SK-N-SH (cell line): ENCODE data around the gene TTC7B. TPM values are rescaled to one million over a fixed set of nuclear protein-coding genes. Genes with fewer than 3 reads are reported as not detected.

Source experiments
- CTCF ChIA-PET: fragments of 300-600, 350-600 bp; formaldehyde crosslinking; extraction: SDS; loops from one replicate; lab custom pipeline; 2021; lab: Yijun Ruan, JAX
- POLR2A ChIA-PET: fragments of 350-600 bp; sonication (Branson Sonifier 250); formaldehyde crosslinking; extraction: SDS; loops from one replicate; lab custom pipeline; 2020; ENCODE audit warnings: antibody characterized with exemption, inconsistent platforms; lab: Yijun Ruan, JAX
- DNase-seq: peaks from one replicate; pipeline ENCODE4 v3.0.0; 2012
- H2AFZ ChIP-seq: fragments of 200-600 bp; sonication (generic); 2 replicates; pipeline ENCODE4 v1.8.1; 2016; ENCODE audit warnings: antibody characterized with exemption, mild to moderate bottlenecking, low read depth
- H3F3A ChIP-seq: fragments of 200-600 bp; sonication (generic); replicated peaks from 2 replicates; pipeline ENCODE3; 2016; ENCODE audit warnings: antibody characterized with exemption, mild to moderate bottlenecking; ENCODE audit not compliant: insufficient read depth
- H3K27ac ChIP-seq, 2 experiments: fragments of 200-500 bp in 1 of 2; fragments of 200-600 bp in 1 of 2; sonication (Bioruptor generic) in 1 of 2; sonication (generic), shearing (Covaris generic) in 1 of 2; 2 replicates each; pipeline versions ENCODE4 v1.5.1 to v1.6.1; 2014 to 2016; ENCODE audit warnings: low read depth in 2 of 2, inconsistent platforms in 1 of 2, low read length in 1 of 2, mild to moderate bottlenecking in 1 of 2, mixed read lengths in 1 of 2
- H3K27me3 ChIP-seq: fragments of 200-600 bp; sonication (generic), shearing (Covaris generic); 2 replicates; pipeline ENCODE4 v1.6.1; 2016; ENCODE audit warnings: mixed run types; ENCODE audit not compliant: insufficient read depth
- H3K36me3 ChIP-seq, 2 experiments: fragments of 200-500 bp in 1 of 2; fragments of 200-600 bp in 1 of 2; sonication (Bioruptor generic) in 1 of 2; sonication (generic) in 1 of 2; replicated peaks in 1 of 2; 2 replicates each; pipeline versions ENCODE3 to v1.5.1; 2014 to 2016; ENCODE audit warnings: low read length in 1 of 2, mild to moderate bottlenecking in 1 of 2; ENCODE audit not compliant: insufficient read depth in 2 of 2, control insufficient read depth in 1 of 2
- H3K4me1 ChIP-seq, 2 experiments: fragments of 200-500 bp in 1 of 2; fragments of 200-600 bp in 1 of 2; sonication (Bioruptor generic) in 1 of 2; sonication (generic), shearing (Covaris generic) in 1 of 2; 2 replicates each; pipeline versions ENCODE4 v1.5.1 to v1.6.1; 2014 to 2016; ENCODE audit warnings: low read depth in 1 of 2, low read length in 1 of 2, mixed run types in 1 of 2; ENCODE audit not compliant: insufficient read depth in 2 of 2, control insufficient read depth in 1 of 2
- H3K4me2 ChIP-seq: fragments of 200-600 bp; sonication (generic), shearing (Covaris generic); 2 replicates; pipeline ENCODE4 v1.6.1; 2017; ENCODE audit warnings: mixed run types
- H3K4me3 ChIP-seq, 2 experiments: fragments of 200-500 bp in 1 of 2; fragments of 200-600 bp in 1 of 2; sonication (Bioruptor generic) in 1 of 2; sonication (generic), shearing (Covaris generic) in 1 of 2; 2 replicates each; pipeline versions ENCODE4 v1.5.1 to v1.8.1; 2014 to 2016; ENCODE audit warnings: low read depth in 2 of 2, inconsistent platforms in 1 of 2, low read length in 1 of 2, mild to moderate bottlenecking in 1 of 2, mixed read lengths in 1 of 2, moderate library complexity in 1 of 2
- H3K79me2 ChIP-seq: fragments of 200-600 bp; sonication (generic); 2 replicates; pipeline ENCODE4 v1.8.1; 2017; ENCODE audit warnings: mild to moderate bottlenecking; ENCODE audit not compliant: insufficient read depth
- H3K9ac ChIP-seq: fragments of 200-600 bp; sonication (generic); 2 replicates; pipeline ENCODE4 v1.6.1; 2017; ENCODE audit warnings: mixed run types
- H3K9me2 ChIP-seq: fragments of 200-600 bp; sonication (generic); 2 replicates; pipeline ENCODE4 v1.6.1; 2017; ENCODE audit warnings: mixed run types
- H3K9me3 ChIP-seq: fragments of 200-600 bp; sonication (generic); 2 replicates; pipeline ENCODE4 v1.6.1; 2017; ENCODE audit warnings: mixed run types, mild to moderate bottlenecking, moderate library complexity
- H4K20me1 ChIP-seq: fragments of 200-600 bp; sonication (generic); 2 replicates; pipeline ENCODE4 v1.6.1; 2017; ENCODE audit warnings: mild to moderate bottlenecking, mixed run types; ENCODE audit not compliant: insufficient read depth
- EP300 ChIP-seq, 2 experiments: IDR thresholded peaks; 2 replicates each; pipeline versions ENCODE4 v1.4.0 to v1.6.1; 2012; ENCODE audit warnings: borderline replicate concordance in 1 of 2, low read depth in 1 of 2, low read length in 1 of 2
- GABPA ChIP-seq: IDR thresholded peaks from 2 replicates; pipeline ENCODE4 v1.4.0; 2012; ENCODE audit warnings: low read depth, mild to moderate bottlenecking
- GATA2 ChIP-seq: sonication (generic); formaldehyde crosslinking; IDR thresholded peaks from 2 replicates; pipeline ENCODE4 v1.5.0; 2020; ENCODE audit warnings: mild to moderate bottlenecking, missing genetic modification reagents
- MAX ChIP-seq: IDR thresholded peaks from 2 replicates; pipeline ENCODE4 v1.4.0; 2012; ENCODE audit warnings: low read depth
- RCOR1 ChIP-seq: fragments of 150-350 bp; IDR thresholded peaks from 2 replicates; pipeline ENCODE4 v1.6.1; 2017; ENCODE audit warnings: antibody characterized with exemption, low read length
- RFX5 ChIP-seq: IDR thresholded peaks from 2 replicates; pipeline ENCODE4 v1.6.1; 2012; ENCODE audit warnings: mild to moderate bottlenecking, improper control_type of control experiment, low read length
- TCF12 ChIP-seq: IDR thresholded peaks from 2 replicates; pipeline ENCODE4 v1.4.0; 2012
- USF1 ChIP-seq: IDR thresholded peaks from 2 replicates; pipeline ENCODE4 v1.4.0; 2012; ENCODE audit warnings: low read depth, borderline replicate concordance
- YY1 ChIP-seq: IDR thresholded peaks from 2 replicates; pipeline ENCODE4 v1.4.0; 2012; ENCODE audit warnings: low read depth, mild to moderate bottlenecking
- WGBS: methylation state at CpG from one replicate; pipeline ENCODE4 v1.1.6; 2017; ENCODE audit warnings: low lambda C conversion rate; 5-methylcytosine and 5-hydroxymethylcytosine counted together
- polyA plus RNA-seq, 3 experiments: library from polyadenylated mRNA; depleted of rRNA; stranded (reverse); fragments of >200 nt; gene quantifications; 2 replicates each; pipeline ENCODE4 v1.2.3, GENCODE V29; 2012

The TTC7B gene
- polyA plus RNA-seq, 1 of the 3 experiments (the other 2 are of a cell fraction) = 43.1 TPM

- peaks cover 7 to 11% of the 10 kb centered on the region in 2 experiments for H3K36me3 ChIP-seq
- H3K4me1 ChIP-seq = peaks cover 0 to 16% of the 10 kb centered on the region in 2 experiments; a peak in 1 of 4 replicates
- WGBS = 95% methylated on average over 4 of the region's 4 CpGs
- H3K9me2 ChIP-seq = no peaks in the 10 kb centered on the region
- POLR2A ChIA-PET = no interaction called here
- no peaks in the 10 kb centered on the region for H3K79me2 ChIP-seq
- CTCF ChIA-PET = interaction anchor here (1.1 to 2.4 kb wide), 6 partner anchors 13 to 398 kb away, joined by 4 to 15 read pairs (median 6); no protein-coding TSS in a partner anchor
- DNase-seq = no peak
- H3K4me2 ChIP-seq = no peak overlapping the region
- no peak overlapping the region for H2AFZ ChIP-seq
- no peaks in the 10 kb centered on the region for H3F3A ChIP-seq
- H3K9me3 ChIP-seq = no peaks in the 10 kb centered on the region
- no peaks in the 10 kb centered on the region for H4K20me1 ChIP-seq
- H3K27me3 ChIP-seq = no peaks in the 10 kb centered on the region
- no peak overlapping the region for H3K27ac ChIP-seq
- H3K4me3 ChIP-seq = no peak overlapping the region
- H3K9ac ChIP-seq = no peak overlapping the region
- TF ChIP-seq USF1 (no peak), TCF12 (no peak), YY1 (no peak)
- TF ChIP-seq, all 33 proteins: peak for 0
Measured at GRCh38 chr14:90773705-90774104, 42.5 kb downstream of the TTC7B start.

- H3K4me1 ChIP-seq = peaks cover 0 to 11% of the 10 kb centered on the region in 2 experiments; a peak in 1 of 4 replicates
- TF ChIP-seq GATA2 (CRISPR knock-in tag) (peak; percentile 33; the same call in 1 of the 2 replicates), MAX (no peak), GABPA (no peak), EP300 (IDR thresholded peaks at IDR 0.05; ENCODE audit: borderline replicate concordance in 1 of 2, low read depth in 1 of 2, low read length in 1 of 2) (peak in 1 of 2 experiments; percentile 37; a peak in 1 of 4 replicates), RCOR1 (peak; percentile 23; the same call in 1 of the 2 replicates)
- 59% methylated on average over 1 of the region's 1 CpG for WGBS
- H3K9me2 ChIP-seq = no peaks in the 10 kb centered on the region
- H2AFZ ChIP-seq = no peak overlapping the region
- ChIA-PET CTCF (interaction anchor here (0.7 to 2.4 kb wide), 6 partner anchors 10 to 398 kb away, joined by 4 to 15 read pairs (median 6); no protein-coding TSS in a partner anchor), POLR2A (no interaction called here)
- DNase-seq = no peak
- no peak overlapping the region for H3K4me2 ChIP-seq
- no peaks in the 10 kb centered on the region for H3F3A ChIP-seq
- H3K9me3 ChIP-seq = 0 out of 2 replicates have a peak, but pooled peaks cover 5% of the 10 kb centered on the region
- H3K79me2 ChIP-seq = no peaks in the 10 kb centered on the region
- no peaks in the 10 kb centered on the region for H4K20me1 ChIP-seq
- H3K27ac ChIP-seq = no peak overlapping the region
- no peak overlapping the region for H3K4me3 ChIP-seq
- no peaks in the 10 kb centered on the region for H3K27me3 ChIP-seq
- H3K9ac ChIP-seq = no peak overlapping the region
- peaks cover 7 to 13% of the 10 kb centered on the region in 2 experiments for H3K36me3 ChIP-seq
Measured at GRCh38 chr14:90773196-90773486, 43.1 kb downstream of the TTC7B start.

- no peaks in the 10 kb centered on the region for H3K27me3 ChIP-seq
- H3K79me2 ChIP-seq = peaks cover 4% of the 10 kb centered on the region; the same call in 1 of the 2 replicates
- no peak overlapping the region for H3K4me3 ChIP-seq
- H3F3A ChIP-seq = no peaks in the 10 kb centered on the region
- H3K27ac ChIP-seq = no peak overlapping the region
- H3K9me2 ChIP-seq = no peaks in the 10 kb centered on the region
- peaks cover 16 to 37% of the 10 kb centered on the region in 2 experiments for H3K36me3 ChIP-seq
- H2AFZ ChIP-seq = no peak overlapping the region
- H3K9ac ChIP-seq = no peak overlapping the region
- H3K4me1 ChIP-seq = 0 out of 4 replicates have a peak, but pooled peaks cover 0 to 3% of the 10 kb centered on the region in 2 experiments
- peaks cover 25% of the 10 kb centered on the region; the same call in 1 of the 2 replicates for H3K9me3 ChIP-seq
- no peaks in the 10 kb centered on the region for H4K20me1 ChIP-seq
- no peak for TF ChIP-seq RFX5
- POLR2A ChIA-PET = no interaction called here
- no peak overlapping the region for H3K4me2 ChIP-seq
- CTCF ChIA-PET = interaction anchor here (1.0 to 5.7 kb wide), 3 partner anchors 8 to 49 kb away, joined by 3 to 61 read pairs (median 9); no protein-coding TSS in a partner anchor
- no peak for DNase-seq
Measured at GRCh38 chr14:90767899-90768298, 48.3 kb downstream of the TTC7B start.
